ENCODE results near the gene GRXCR2.

DNA sequence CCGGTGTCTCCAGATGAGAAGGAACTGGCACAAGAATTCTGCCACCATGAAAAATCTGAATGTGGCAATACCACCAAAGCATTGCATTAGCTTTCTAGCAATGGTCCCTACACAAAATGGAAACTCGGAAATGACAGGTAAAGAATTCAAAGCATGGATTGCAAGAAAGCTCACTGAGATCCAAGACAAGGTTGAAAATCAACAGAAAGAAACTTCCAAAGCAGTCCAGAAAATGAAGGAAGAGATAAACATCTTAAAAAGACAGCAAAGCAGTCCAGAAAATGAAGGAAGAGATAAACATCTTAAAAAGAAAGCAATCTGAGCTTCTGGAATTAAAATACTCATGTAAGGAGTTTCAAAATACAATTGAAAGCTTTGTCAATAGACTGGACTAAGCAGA, 16.8 kb upstream of the GRXCR2 start:
- TF ChIP-seq, protein P1, sequence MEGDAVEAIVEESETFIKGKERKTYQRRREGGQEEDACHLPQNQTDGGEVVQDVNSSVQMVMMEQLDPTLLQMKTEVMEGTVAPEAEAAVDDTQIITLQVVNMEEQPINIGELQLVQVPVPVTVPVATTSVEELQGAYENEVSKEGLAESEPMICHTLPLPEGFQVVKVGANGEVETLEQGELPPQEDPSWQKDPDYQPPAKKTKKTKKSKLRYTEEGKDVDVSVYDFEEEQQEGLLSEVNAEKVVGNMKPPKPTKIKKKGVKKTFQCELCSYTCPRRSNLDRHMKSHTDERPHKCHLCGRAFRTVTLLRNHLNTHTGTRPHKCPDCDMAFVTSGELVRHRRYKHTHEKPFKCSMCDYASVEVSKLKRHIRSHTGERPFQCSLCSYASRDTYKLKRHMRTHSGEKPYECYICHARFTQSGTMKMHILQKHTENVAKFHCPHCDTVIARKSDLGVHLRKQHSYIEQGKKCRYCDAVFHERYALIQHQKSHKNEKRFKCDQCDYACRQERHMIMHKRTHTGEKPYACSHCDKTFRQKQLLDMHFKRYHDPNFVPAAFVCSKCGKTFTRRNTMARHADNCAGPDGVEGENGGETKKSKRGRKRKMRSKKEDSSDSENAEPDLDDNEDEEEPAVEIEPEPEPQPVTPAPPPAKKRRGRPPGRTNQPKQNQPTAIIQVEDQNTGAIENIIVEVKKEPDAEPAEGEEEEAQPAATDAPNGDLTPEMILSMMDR (optimal IDR thresholded peaks at IDR 0.05 in 1 of 3, IDR thresholded peaks at IDR 0.05 in 1 of 3, conservative IDR thresholded peaks at IDR 0.05 in 1 of 3; ENCODE audit: extremely low read depth in 1 of 3, insufficient read depth in 2 of 3, low read length in 3 of 3): no peak
- TF ChIP-seq EZH2 (IDR thresholded peaks at IDR 0.05; ENCODE audit: low read length): no peak
